ENCODE data around the gene PLCH2. TPM values are rescaled to one million over a fixed set of nuclear protein-coding genes. Genes with fewer than 3 reads are reported as not detected.

Gene PLCH2
- total and polyA plus RNA-seq, 10 of the 15 experiments (the other 5 are each of a cell fraction or from before 2014, with no cell fraction given), result 0.03 to 0.73 (median 0.24) TPM; not detected in 3

DNA sequence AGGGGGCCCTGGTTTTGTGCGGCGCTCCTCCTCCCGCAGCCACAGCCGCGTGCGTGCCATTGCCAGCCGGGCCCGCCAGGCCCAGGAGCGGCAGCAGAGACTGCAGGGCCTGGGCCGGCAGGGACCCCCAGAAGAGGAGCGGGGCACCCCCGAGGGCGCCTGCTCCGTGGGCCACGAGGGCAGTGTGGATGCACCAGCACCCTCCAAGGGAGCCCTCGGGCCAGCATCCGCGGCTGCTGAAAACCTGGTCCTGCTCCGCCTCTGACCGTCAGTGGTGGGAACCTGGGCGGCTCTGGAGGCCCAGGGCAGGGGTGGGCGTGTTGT lies 28.8 kb downstream of the PLCH2 start:
- ChIA-PET RAD21 (ENCODE audit: unreplicated experiment) (no interaction called here), SMC1A (ENCODE audit: uncharacterized antibody, unreplicated experiment) (no interaction called here), CTCF (no interaction called here), POLR2A (no interaction called here)
- H3K9me3 ChIP-seq (replicated peaks; ENCODE audit: control insufficient read depth, insufficient read depth, low read length), result no peaks in the 10 kb centered on the region
- no peaks in the 10 kb centered on the region for H3K4me1 ChIP-seq (ENCODE audit: control insufficient read depth, insufficient read depth, low read length)
- in situ Hi-C loops (cut with MboI), result no loop called here
- no peaks in the 10 kb centered on the region for H3K27me3 ChIP-seq (replicated peaks in 1 of 2; ENCODE audit: control insufficient read depth in 2 of 2, insufficient read depth in 2 of 2, low read length in 1 of 2)
- ATAC-seq (no peak), DNase-seq (ENCODE audit: low read depth, low spot score) (no peak), FAIRE-seq (no peak)
- WGBS (ENCODE audit: insufficient coverage, insufficient replicate concordance, low lambda C conversion rate, missing lambda C conversion rate), result 48% methylated on average over 11 of the region's 22 CpGs
- H2AFZ ChIP-seq (ENCODE audit: control insufficient read depth, low read depth, low read length), result no peak overlapping the region
- no TSS peak for BruUV-seq (replicated peaks)
- H3K27ac ChIP-seq (ENCODE audit: control insufficient read depth, insufficient read depth), result no peak overlapping the region
- H3K4me2 ChIP-seq (ENCODE audit: control insufficient read depth, insufficient read depth), result no peak overlapping the region
- no peak overlapping the region for H3K4me3 ChIP-seq
- intact Hi-C loops (cut with micrococcal nuclease; ENCODE audit: unreplicated experiment), result no loop called here
- no peaks in the 10 kb centered on the region; the same call in 1 of the 2 replicates for H4K20me1 ChIP-seq (ENCODE audit: control insufficient read depth, insufficient read depth)
- peaks cover 2 to 14% of the 10 kb centered on the region in 2 experiments; a peak in 3 of 4 replicates for H3K36me3 ChIP-seq (ENCODE audit: control insufficient read depth in 2 of 2, insufficient read depth in 2 of 2, low read length in 1 of 2)
- H3K79me2 ChIP-seq (ENCODE audit: control insufficient read depth, insufficient read depth, low read length), result no peaks in the 10 kb centered on the region
- no peak overlapping the region for H3K9ac ChIP-seq (ENCODE audit: control insufficient read depth, insufficient read depth, low read length)
- no peak for TF ChIP-seq ZNF24 (IDR thresholded peaks at IDR 0.05)
- TF ChIP-seq BMI1 (IDR thresholded peaks at IDR 0.05; ENCODE audit: borderline replicate concordance), result no peak
- no peak for TF ChIP-seq CBX3 (IDR thresholded peaks at IDR 0.05; ENCODE audit: borderline replicate concordance, low read depth)
- TF ChIP-seq, protein P1, sequence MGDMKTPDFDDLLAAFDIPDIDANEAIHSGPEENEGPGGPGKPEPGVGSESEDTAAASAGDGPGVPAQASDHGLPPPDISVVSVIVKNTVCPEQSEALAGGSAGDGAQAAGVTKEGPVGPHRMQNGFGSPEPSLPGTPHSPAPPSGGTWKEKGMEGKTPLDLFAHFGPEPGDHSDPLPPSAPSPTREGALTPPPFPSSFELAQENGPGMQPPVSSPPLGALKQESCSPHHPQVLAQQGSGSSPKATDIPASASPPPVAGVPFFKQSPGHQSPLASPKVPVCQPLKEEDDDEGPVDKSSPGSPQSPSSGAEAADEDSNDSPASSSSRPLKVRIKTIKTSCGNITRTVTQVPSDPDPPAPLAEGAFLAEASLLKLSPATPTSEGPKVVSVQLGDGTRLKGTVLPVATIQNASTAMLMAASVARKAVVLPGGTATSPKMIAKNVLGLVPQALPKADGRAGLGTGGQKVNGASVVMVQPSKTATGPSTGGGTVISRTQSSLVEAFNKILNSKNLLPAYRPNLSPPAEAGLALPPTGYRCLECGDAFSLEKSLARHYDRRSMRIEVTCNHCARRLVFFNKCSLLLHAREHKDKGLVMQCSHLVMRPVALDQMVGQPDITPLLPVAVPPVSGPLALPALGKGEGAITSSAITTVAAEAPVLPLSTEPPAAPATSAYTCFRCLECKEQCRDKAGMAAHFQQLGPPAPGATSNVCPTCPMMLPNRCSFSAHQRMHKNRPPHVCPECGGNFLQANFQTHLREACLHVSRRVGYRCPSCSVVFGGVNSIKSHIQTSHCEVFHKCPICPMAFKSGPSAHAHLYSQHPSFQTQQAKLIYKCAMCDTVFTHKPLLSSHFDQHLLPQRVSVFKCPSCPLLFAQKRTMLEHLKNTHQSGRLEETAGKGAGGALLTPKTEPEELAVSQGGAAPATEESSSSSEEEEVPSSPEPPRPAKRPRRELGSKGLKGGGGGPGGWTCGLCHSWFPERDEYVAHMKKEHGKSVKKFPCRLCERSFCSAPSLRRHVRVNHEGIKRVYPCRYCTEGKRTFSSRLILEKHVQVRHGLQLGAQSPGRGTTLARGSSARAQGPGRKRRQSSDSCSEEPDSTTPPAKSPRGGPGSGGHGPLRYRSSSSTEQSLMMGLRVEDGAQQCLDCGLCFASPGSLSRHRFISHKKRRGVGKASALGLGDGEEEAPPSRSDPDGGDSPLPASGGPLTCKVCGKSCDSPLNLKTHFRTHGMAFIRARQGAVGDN (IDR thresholded peaks at IDR 0.05), result no peak
- TF ChIP-seq, protein P2, sequence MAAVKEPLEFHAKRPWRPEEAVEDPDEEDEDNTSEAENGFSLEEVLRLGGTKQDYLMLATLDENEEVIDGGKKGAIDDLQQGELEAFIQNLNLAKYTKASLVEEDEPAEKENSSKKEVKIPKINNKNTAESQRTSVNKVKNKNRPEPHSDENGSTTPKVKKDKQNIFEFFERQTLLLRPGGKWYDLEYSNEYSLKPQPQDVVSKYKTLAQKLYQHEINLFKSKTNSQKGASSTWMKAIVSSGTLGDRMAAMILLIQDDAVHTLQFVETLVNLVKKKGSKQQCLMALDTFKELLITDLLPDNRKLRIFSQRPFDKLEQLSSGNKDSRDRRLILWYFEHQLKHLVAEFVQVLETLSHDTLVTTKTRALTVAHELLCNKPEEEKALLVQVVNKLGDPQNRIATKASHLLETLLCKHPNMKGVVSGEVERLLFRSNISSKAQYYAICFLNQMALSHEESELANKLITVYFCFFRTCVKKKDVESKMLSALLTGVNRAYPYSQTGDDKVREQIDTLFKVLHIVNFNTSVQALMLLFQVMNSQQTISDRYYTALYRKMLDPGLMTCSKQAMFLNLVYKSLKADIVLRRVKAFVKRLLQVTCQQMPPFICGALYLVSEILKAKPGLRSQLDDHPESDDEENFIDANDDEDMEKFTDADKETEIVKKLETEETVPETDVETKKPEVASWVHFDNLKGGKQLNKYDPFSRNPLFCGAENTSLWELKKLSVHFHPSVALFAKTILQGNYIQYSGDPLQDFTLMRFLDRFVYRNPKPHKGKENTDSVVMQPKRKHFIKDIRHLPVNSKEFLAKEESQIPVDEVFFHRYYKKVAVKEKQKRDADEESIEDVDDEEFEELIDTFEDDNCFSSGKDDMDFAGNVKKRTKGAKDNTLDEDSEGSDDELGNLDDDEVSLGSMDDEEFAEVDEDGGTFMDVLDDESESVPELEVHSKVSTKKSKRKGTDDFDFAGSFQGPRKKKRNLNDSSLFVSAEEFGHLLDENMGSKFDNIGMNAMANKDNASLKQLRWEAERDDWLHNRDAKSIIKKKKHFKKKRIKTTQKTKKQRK (IDR thresholded peaks at IDR 0.05; ENCODE audit: low read depth, low read length), result no peak
- TF ChIP-seq, protein P3, sequence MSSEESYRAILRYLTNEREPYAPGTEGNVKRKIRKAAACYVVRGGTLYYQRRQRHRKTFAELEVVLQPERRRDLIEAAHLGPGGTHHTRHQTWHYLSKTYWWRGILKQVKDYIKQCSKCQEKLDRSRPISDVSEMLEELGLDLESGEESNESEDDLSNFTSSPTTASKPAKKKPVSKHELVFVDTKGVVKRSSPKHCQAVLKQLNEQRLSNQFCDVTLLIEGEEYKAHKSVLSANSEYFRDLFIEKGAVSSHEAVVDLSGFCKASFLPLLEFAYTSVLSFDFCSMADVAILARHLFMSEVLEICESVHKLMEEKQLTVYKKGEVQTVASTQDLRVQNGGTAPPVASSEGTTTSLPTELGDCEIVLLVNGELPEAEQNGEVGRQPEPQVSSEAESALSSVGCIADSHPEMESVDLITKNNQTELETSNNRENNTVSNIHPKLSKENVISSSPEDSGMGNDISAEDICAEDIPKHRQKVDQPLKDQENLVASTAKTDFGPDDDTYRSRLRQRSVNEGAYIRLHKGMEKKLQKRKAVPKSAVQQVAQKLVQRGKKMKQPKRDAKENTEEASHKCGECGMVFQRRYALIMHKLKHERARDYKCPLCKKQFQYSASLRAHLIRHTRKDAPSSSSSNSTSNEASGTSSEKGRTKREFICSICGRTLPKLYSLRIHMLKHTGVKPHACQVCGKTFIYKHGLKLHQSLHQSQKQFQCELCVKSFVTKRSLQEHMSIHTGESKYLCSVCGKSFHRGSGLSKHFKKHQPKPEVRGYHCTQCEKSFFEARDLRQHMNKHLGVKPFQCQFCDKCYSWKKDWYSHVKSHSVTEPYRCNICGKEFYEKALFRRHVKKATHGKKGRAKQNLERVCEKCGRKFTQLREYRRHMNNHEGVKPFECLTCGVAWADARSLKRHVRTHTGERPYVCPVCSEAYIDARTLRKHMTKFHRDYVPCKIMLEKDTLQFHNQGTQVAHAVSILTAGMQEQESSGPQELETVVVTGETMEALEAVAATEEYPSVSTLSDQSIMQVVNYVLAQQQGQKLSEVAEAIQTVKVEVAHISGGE (CRISPR knock-in tag; IDR thresholded peaks at IDR 0.05), result no peak
- TF ChIP-seq STAT1 (conservative IDR thresholded peaks at IDR 0.05), result no peak
- TF ChIP-seq EZH2 (IDR thresholded peaks at IDR 0.05; ENCODE audit: borderline replicate concordance, control insufficient read depth, low read depth, low read length), result no peak
- TF ChIP-seq ZBED1 (IDR thresholded peaks at IDR 0.05; ENCODE audit: borderline replicate concordance), result no peak
- no peak for TF ChIP-seq ASH2L (IDR thresholded peaks at IDR 0.05; ENCODE audit: borderline replicate concordance, low read depth)
- TF ChIP-seq CEBPB (IDR thresholded peaks at IDR 0.05; ENCODE audit: borderline replicate concordance in 1 of 2, low read depth in 2 of 2, low read length in 2 of 2), result no peak
- no peak for TF ChIP-seq ZNF274 (IDR thresholded peaks at IDR 0.05; ENCODE audit: insufficient read depth, insufficient read length)
- TF ChIP-seq GATAD2B (conservative IDR thresholded peaks at IDR 0.05; ENCODE audit: low read depth), result no peak
- TF ChIP-seq SP1 (IDR thresholded peaks at IDR 0.05; ENCODE audit: low read depth, low read length), result no peak

Measured in GM12878 (cell line).